Peyer's patch (tissue), 4 donors: Measurements from ENCODE around the gene SRP19.

ENCODE experiments used
- POLR2A ChIP-seq, 2 donors: fragments of 450-650 bp; IDR thresholded peaks; one replicate each; pipeline ENCODE4 v1.5.1; 2017; ENCODE audit warnings: antibody characterized with exemption in 2 of 2, mild to moderate bottlenecking in 2 of 2, moderate library complexity in 2 of 2
- TF ChIP-seq, protein P1 (sequence below), 6 experiments: fragments of 450-650 bp in 4 of 6; fragments of 200-600 bp in 2 of 6; sonication (generic) in 1 of 6; IDR thresholded peaks; one replicate each; pipeline ENCODE4 v1.5.1; 2017 to 2019; ENCODE audit warnings: antibody characterized with exemption in 6 of 6, mild to moderate bottlenecking in 3 of 6, moderate library complexity in 1 of 6

DNA sequence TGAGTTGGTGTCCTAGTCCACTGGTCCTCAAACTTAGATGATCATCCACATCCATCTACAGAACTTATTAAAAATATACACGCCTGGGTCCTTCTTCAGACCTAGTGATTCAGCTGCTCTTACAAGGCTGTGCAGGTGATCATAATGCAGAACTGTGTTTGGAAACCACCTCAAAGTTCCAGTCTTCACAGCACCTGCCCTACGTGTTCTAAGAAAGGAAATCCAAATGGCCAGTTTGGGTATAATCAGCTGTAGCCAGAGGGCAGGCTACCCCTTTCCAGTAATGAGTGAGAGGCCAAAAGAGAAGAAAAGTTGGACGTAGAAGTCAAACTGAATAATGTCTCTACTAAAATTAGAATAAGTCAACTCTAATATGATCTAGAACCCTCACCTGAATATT is 45.5 kb downstream of the SRP19 start:
- TF ChIP-seq, protein P1, sequence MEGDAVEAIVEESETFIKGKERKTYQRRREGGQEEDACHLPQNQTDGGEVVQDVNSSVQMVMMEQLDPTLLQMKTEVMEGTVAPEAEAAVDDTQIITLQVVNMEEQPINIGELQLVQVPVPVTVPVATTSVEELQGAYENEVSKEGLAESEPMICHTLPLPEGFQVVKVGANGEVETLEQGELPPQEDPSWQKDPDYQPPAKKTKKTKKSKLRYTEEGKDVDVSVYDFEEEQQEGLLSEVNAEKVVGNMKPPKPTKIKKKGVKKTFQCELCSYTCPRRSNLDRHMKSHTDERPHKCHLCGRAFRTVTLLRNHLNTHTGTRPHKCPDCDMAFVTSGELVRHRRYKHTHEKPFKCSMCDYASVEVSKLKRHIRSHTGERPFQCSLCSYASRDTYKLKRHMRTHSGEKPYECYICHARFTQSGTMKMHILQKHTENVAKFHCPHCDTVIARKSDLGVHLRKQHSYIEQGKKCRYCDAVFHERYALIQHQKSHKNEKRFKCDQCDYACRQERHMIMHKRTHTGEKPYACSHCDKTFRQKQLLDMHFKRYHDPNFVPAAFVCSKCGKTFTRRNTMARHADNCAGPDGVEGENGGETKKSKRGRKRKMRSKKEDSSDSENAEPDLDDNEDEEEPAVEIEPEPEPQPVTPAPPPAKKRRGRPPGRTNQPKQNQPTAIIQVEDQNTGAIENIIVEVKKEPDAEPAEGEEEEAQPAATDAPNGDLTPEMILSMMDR (IDR thresholded peaks at IDR 0.05), result no peak
- TF ChIP-seq POLR2A (IDR thresholded peaks at IDR 0.05), result no peak
